HG03457 (cell line): Measurements from ENCODE around the gene FHOD3.
"Not testable (repeated sequence)": the region's sequence is repeated elsewhere in the genome, so short reads cannot be mapped to it uniquely, and the experiment has no call there.

Experiments used
- ATAC-seq: cut with Tn5 transposase; IDR thresholded peaks from one replicate; pipeline ENCODE4 v1.9.1; 2021; ENCODE audit warnings: moderate number of reproducible peaks; ENCODE audit not compliant: unreplicated experiment

The FHOD3 gene

DNA sequence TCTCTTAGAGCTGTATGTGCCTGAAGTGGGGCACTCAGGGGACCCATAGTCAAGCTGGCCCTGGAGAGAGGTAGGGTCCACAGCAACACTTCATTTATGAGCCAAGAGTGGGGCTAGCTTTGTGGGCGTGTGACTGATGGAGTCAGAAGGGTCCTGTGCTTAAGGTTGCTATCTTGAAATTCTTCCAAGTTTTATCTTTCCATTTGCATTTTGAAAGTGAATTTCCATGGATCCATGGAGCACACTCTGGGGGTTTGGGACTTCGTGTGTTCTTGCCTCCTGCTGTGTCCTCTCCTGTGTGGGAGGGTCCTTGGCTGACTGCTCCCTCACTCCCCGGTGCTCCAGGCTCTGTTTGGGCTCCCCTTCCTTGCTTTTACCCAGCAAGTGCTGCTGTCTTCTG, 50.8 kb downstream of the FHOD3 start:
- no peak for ATAC-seq

DNA sequence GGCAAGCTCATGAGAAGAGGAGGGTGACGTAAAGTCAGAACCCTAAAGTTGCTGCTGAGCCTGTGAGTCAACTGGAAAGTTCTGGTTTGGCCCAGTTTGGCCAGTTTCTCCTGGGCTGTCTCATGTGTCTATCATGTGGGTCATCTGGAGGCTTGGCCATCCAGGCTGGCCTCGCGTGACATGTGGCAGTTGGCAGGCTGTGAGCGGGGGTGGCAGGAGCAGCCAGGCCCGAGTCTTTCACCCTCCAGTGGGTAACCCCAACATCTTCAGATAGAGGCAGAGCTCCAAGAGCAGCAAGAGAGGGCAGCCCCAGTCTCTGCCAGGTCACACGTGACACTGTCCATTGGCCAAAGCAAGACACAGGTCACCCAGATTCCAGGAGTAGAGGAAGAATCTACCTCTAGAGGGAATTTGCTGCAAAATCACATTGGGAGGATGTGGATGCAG, 51.5 kb downstream of the FHOD3 start:
- no peak for ATAC-seq

DNA sequence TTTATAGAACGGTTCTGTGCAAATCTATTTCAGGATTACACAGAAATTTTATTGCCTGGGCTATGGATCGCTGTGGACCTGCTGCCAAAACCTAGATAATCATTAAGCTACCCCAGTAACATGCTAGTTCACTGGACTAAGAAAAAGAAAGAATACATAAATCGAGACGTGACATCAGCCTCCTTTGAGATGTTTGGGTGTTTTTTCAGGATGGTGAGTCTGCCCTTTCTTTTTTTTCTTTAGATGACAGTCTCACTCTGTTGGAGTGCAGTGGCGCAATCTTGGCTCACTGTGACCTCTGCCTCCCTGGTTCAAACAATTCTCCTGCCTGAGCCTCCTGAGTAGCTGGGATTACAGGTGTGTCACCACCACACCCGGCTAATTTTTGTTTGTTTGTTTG, 52.0 kb downstream of the FHOD3 start:
- ATAC-seq: no peak

DNA sequence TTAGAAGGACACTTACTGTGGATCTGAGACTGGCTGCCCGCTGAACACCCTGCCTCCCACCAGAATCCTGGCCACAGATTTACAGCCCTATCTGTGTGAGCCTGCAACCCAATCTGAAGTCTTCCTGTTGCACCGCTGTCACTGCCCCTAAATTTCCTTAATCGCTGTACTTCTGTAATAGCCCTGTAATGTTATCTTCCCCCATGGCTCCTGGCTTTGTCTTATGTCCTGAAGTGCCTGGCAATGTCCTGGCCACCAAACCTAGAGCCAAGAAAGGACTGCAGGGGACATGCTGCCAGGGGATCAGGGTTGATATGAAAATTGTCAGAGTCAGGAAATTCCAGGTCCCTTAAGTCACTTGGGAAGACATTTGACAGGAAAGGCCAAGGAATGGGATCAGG, 52.7 kb downstream of the FHOD3 start:
- no peak for ATAC-seq

DNA sequence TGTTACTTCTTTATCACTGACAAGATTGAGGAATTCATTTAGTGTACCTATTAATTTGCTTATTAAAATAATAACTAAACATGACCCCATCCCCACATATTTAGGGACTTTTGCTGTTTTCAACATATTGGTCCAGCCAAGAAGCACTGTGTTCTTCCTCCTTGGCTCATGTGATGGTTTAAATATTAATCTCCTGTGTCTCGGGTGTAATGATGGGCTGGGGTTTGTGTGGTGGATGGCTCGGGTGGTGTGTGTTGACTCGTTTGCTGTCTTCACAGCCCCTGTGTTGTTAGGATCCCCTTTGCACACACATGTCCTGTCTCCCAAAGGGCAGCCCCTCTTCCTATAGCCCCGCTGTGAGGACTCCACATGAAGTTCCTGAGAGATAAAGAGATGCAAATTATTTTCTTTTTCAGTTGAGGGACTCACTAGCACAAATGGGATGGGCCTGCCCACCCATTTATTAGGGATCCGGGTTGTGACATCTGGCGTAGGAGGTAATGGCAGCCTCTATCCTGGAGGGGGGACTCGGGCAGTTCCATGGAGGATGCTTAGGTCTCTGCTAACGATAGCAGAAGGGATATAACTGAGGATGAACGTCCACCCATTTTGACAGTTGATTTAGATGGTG, 53.4 kb downstream of the FHOD3 start:
- no peak for ATAC-seq

GRCh38 chr18:36352384-36352783, 54.9 kb downstream of the FHOD3 start:
- no peak for ATAC-seq

- ATAC-seq: no peak
Measured at GRCh38 chr18:36354989-36355388, 57.5 kb downstream of the FHOD3 start.

GRCh38 chr18:36355511-36355910, 58.0 kb downstream of the FHOD3 start:
- ATAC-seq: no peak

DNA sequence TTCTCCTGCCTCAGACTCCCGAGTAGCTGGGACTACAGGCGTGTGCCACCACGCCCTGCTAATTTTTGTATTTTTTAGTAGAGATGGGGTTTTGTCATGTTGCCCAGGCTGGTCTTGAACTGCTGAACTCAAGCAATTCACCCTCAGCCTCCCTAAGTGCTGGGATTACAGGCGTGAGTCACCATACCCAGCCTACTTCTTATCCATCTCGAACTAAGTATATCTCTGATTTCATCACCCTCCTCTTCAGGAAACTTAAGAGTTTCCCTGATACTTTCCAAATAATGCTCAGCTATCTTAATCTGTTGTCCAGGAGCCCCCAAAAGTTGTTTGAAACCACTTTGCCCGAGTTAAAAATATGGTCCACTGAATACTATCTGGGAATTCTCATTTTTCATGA, 59.2 kb downstream of the FHOD3 start:
- ATAC-seq: not testable (repeated sequence)

- ATAC-seq: no peak
Measured at GRCh38 chr18:36358141-36358540, 60.6 kb downstream of the FHOD3 start.

DNA sequence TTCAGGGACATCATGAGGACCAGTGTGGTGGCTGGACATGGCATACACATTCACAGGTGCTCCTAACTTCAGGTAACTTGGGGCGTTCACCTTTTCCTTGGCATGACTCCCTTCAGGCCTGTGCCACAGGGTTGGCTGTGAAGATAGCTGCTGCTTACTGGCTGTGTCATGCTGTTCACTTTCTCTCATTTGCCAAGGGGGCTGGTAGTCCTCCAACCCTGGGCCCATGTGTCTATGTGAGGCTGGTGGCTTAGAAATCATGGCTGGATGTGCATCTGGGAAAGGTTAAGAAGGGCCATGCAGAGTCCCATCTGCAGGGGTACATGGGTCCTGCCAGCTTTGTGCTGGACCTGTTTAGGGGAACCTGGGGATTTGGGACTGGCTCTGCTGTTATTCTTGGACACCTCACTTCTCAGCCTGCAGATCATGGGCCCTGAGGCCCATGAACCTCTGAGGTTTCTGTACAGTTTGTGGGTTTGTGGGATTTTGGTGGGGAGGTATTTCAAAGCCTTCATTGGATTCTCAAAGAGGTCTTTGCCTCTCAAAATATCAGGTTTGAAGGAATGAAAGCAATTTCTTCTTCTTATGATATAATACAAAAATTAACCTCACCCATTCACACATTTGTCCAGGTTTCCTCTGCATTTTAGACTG, 62.9 kb downstream of the FHOD3 start:
- no peak for ATAC-seq

DNA sequence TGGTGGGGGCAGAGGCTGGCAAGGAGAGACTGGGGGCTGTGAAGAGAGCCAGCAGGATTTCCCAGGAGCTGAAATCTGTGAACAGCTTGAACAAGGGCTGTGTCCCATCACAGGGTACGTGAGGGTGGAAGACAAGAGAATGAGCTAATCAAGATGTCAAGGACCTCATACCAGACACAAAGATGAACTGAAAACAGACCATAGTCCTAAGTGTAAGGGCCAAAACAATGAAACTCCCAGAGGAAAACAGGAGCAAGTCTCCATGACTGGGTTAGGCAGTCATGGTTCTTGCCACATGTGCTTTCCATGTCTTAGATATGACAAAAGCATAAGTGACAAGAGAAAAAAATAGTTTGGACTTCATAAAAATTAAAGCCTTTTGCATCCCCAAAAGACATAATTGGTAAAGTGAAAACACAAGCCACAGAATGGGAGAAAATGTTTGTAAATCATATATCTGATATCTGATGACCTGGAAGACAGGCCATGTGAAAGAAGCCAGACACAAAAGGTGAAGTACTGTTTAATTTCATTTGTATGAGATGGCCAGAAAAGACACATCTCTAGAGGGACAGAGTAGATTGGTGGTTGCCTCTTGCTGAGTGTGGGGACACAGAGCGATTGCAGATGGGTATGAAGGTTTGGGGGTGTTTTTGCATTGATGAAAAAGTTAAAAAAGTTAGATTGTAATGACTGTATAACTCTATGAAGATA, 67.6 kb downstream of the FHOD3 start:
- ATAC-seq: no peak

GRCh38 chr18:36365836-36366775, 68.6 kb downstream of the FHOD3 start:
- no peak for ATAC-seq

DNA sequence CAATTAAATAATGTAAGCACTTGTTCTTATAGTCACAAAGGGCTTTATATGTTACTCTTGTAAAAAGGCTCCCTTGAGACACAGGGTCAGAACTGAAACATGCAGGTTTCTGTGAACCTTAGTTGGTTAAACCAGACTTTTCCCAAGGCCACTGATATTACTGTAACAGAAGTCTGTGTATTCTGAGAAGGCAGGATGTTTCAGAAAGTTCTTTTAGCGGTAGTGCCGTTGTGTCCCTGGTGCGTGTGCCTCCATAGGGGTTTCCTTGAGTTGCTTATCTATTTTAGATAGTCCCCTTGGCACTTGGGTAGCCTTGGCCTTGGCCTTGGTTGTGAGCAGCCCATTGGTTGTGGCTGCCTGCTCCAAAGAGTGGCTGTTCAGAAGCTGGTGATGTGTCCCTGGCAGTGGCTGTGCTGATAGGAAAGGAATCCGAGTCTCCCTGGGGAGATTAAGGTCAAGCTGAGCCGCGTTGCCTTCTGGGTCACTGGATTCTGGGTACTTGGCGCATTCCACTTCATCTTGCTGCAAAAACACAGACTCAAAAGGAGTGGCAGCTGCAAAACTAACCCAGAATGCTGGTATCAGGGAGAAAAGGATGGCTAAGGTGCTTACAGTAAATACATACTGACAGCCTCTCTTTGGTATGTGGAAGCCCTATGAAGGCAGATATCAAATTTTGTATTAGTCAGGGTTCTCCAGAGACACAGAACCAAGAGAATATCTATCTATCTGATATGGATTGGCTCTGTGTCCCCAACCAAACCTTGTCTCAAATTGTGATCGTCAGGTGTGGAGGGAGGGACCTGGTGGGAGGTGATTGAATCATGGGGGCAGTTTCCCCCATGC, 69.7 kb downstream of the FHOD3 start:
- ATAC-seq: no peak

DNA sequence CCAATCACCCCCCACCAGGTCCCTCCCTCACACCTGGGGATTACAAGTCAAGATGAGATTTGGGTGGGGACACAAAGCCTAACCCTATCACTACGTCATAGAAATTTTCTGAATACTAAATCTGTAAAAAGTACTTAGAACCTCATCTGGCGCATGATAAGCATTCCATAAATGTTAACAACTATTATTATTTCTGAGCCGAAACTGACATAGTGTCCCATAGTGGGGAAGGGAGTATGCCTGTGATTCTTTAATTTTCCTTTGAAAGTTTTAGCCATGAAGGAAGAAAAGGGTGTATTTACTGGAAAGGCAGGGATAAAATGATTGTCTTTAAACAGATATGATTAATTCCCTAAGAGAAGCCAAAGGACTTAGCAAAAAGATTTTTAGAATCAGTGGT, 71.4 kb downstream of the FHOD3 start:
- no peak for ATAC-seq

DNA sequence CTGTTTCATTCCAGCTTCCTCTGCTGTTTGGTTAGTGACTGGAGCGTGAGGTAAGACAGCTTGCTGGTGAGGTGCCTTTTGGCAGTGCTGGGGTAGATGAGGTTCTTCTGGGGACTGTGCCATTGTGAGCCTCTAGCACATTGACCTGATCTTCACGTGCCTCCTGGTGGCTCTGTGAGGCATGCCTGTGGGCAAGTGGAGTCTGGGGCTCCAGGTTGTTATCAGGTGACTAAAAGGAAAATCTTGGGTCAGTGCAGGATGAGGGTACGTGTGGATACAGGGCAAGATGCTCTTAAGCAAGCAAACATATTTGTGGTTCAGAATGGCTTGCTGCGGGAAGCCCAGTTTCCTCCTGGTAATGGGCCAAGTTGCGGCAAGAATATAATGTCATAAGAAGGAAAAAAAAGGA, 75.4 kb downstream of the FHOD3 start:
- no peak for ATAC-seq

GRCh38 chr18:36374262-36374661, 76.7 kb downstream of the FHOD3 start:
- ATAC-seq: no peak

DNA sequence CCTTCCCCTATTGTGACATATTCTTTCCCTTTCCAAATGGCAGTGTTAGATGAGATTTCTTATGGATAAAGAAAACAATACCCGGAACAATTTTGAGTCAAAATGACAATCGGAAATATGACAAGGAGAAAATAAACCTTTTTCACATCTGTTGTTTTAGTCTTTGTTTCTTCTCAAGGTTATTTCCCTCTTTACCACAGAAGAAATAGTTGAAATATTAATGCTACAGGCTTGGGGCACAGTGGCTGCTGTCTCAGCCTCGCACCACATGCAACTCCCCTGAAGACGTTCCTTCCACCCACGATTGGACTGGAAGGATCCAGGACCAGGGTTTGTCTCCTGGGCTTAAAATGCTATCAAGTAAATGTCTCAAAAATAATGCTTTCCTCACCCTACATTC, 77.6 kb downstream of the FHOD3 start:
- no peak for ATAC-seq

GRCh38 chr18:36376361-36376760, 78.8 kb downstream of the FHOD3 start:
- no peak for ATAC-seq

DNA sequence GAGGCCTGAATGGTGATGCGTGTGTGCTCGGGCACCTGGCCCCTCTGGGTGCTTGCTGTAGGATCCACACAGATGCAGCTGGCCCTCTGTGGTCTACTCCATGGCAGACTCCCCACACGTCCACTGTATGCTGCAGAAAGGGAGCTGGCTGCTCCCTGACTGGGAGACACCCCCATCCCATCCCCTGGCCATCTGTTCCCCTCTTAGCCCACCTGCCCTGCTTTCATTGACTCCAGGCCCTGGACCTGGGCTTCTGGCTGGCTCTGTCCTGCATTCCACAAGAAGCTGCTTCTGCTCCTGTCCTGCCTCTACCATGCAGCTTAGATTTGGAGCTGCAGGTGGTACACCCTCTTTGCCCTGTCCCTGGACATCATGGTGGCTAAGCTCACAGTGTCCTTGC, 80.1 kb downstream of the FHOD3 start:
- ATAC-seq: no peak
